GM12878 (cell line): ENCODE data around the gene FADD. TPM values are rescaled to one million over a fixed set of nuclear protein-coding genes. Genes with fewer than 3 reads are reported as not detected.

Experiments used
- ATAC-seq: fragments of 200-7000 bp; cut with Tn5 transposase; 3 replicates; pipeline ENCODE4 v1.9.1; 2020; ENCODE audit warnings: mild to moderate bottlenecking, moderate library complexity
- BruUV-seq: library from RNA; stranded (reverse); fragments of 400-500 nt; replicated peaks from 2 replicates; lab custom pipeline; 2021; lab: Mats Ljungman, UMichigan
- CTCF ChIA-PET: fragments of 300-600 bp; sonication (Branson Sonifier 250); formaldehyde crosslinking; extraction: SDS; loops from one replicate; lab custom pipeline; 2021; ENCODE audit warnings: inconsistent platforms; lab: Yijun Ruan, JAX
- POLR2A ChIA-PET: fragments of 350-600 bp; formaldehyde crosslinking; extraction: SDS; loops from one replicate; lab custom pipeline; 2021; ENCODE audit warnings: inconsistent platforms; lab: Charles Lee
- RAD21 ChIA-PET: fragments of 300-600 bp; sonication (Branson Sonifier 250); formaldehyde crosslinking; loops from one replicate; lab custom pipeline; 2023; ENCODE audit warnings: antibody characterized with exemption; ENCODE audit not compliant: unreplicated experiment; lab: Charles Lee
- SMC1A ChIA-PET: fragments of 300-600 bp; sonication (Branson Sonifier 250); formaldehyde crosslinking; loops from one replicate; lab custom pipeline; 2023; ENCODE audit not compliant: unreplicated experiment, uncharacterized antibody; lab: Charles Lee
- DNase-seq: peaks from one replicate; pipeline ENCODE4 v3.0.0-alpha.2; 2011; ENCODE audit warnings: low read depth, low spot score
- FAIRE-seq: peaks from 3 replicates; lab custom pipeline; 2011; peaks lifted over from hg19 to GRCh38; lab: Jason Lieb, UNC
- H2AFZ ChIP-seq: 2 replicates; pipeline ENCODE4 v1.6.0; 2011; ENCODE audit warnings: low read depth, low read length, control low read depth; ENCODE audit not compliant: control insufficient read depth
- H3K27ac ChIP-seq: 2 replicates; pipeline ENCODE4 v1.5.1; 2011; ENCODE audit warnings: control low read depth; ENCODE audit not compliant: control insufficient read depth, insufficient read depth
- H3K27me3 ChIP-seq, 2 experiments: replicated peaks in 1 of 2; 2 replicates each; pipeline versions ENCODE4 v1.6.0 to v1.6.1; 2011; ENCODE audit warnings: low read length in 1 of 2; ENCODE audit not compliant: control insufficient read depth in 2 of 2, insufficient read depth in 2 of 2
- H3K36me3 ChIP-seq, 2 experiments: 2 replicates each; pipeline ENCODE4 v1.5.1; 2011; ENCODE audit warnings: low read length in 1 of 2; ENCODE audit not compliant: control insufficient read depth in 2 of 2, insufficient read depth in 2 of 2
- H3K4me1 ChIP-seq: 2 replicates; pipeline ENCODE4 v1.6.1; 2011; ENCODE audit warnings: mild to moderate bottlenecking, low read length, moderate library complexity, mixed read lengths; ENCODE audit not compliant: control insufficient read depth, insufficient read depth
- H3K4me2 ChIP-seq: 2 replicates; pipeline ENCODE4 v1.6.0; 2011; ENCODE audit warnings: control low read depth; ENCODE audit not compliant: control insufficient read depth, insufficient read depth
- H3K4me3 ChIP-seq: fragments of 200-600 bp; sonication (generic); 2 replicates; pipeline ENCODE4 v1.5.1; 2016
- H3K79me2 ChIP-seq: 2 replicates; pipeline ENCODE4 v1.6.0; 2011; ENCODE audit warnings: low read length; ENCODE audit not compliant: control insufficient read depth, insufficient read depth
- H3K9ac ChIP-seq: 2 replicates; pipeline ENCODE4 v1.8.0; 2011; ENCODE audit warnings: low read length, control low read depth, mixed read lengths; ENCODE audit not compliant: control insufficient read depth, insufficient read depth
- H3K9me3 ChIP-seq: replicated peaks from 3 replicates; pipeline ENCODE4 v1.5.1; 2011; ENCODE audit warnings: mild to moderate bottlenecking, low read length; ENCODE audit not compliant: control insufficient read depth, insufficient read depth
- H4K20me1 ChIP-seq: 2 replicates; pipeline ENCODE4 v1.6.0; 2011; ENCODE audit not compliant: control insufficient read depth, insufficient read depth
- BRCA1 ChIP-seq: IDR thresholded peaks from 2 replicates; pipeline ENCODE4 v1.6.1; 2011; ENCODE audit warnings: low read depth, low read length, improper control_type of control experiment
- CBFB ChIP-seq: IDR thresholded peaks from 2 replicates; pipeline ENCODE4 v1.6.1; 2016; ENCODE audit warnings: antibody characterized with exemption, low read depth
- CHD2 ChIP-seq: IDR thresholded peaks from 2 replicates; pipeline ENCODE4 v1.6.1; 2011; ENCODE audit warnings: low read depth, low read length, improper control_type of control experiment, borderline replicate concordance
- MEF2B ChIP-seq: fragments of 450-650 bp; IDR thresholded peaks from 2 replicates; pipeline ENCODE4 v1.6.1; 2018; ENCODE audit warnings: mild to moderate bottlenecking, moderate library complexity; ENCODE audit not compliant: partially characterized antibody, poor library complexity, severe bottlenecking
- MTA3 ChIP-seq: IDR thresholded peaks from 2 replicates; pipeline ENCODE4 v1.6.1; 2012; ENCODE audit warnings: low read length, inconsistent platforms, borderline replicate concordance
- WGBS: methylation state at CpG from one replicate; pipeline ENCODE4 v1.1.6; 2016; ENCODE audit warnings: low lambda C conversion rate; ENCODE audit not compliant: insufficient replicate concordance, insufficient coverage; ENCODE audit errors: missing lambda C conversion rate; 5-methylcytosine and 5-hydroxymethylcytosine counted together
- in situ Hi-C: fragments of 300-500 bp; cut with MboI; formaldehyde crosslinking; loops from 9 replicates; pipeline ENCODE4 v1.14.3; 2018; ENCODE audit warnings: mixed read lengths
- intact Hi-C: fragments of 100-400 bp; cut with micrococcal nuclease; formaldehyde crosslinking; loops from one replicate; pipeline ENCODE4 v1.14.2; 2022; ENCODE audit not compliant: unreplicated experiment
- polyA plus RNA-seq, 11 experiments: library from polyadenylated mRNA; depleted of rRNA in 4 of 11; unstranded in 6 of 11; stranded (reverse) in 5 of 11; fragments of >200 nt; fragmentation: Nextera tagmentation in 4 of 11; fragmentation: Illumina TruSeq in 1 of 11; extraction: Ambion mirVana in 4 of 11; extraction: Trizol in 1 of 11; gene quantifications; 1 replicate in 1 of 11; 2 replicates in 10 of 11; pipeline versions ENCODE4 v1.2.1 to v1.2.3, GENCODE V29; 2011 to 2016; ENCODE audit warnings: inconsistent platforms in 2 of 11, missing spikeins in 2 of 11, low read depth in 1 of 11
- total RNA-seq, 4 experiments: library from RNA; depleted of rRNA in 3 of 4; stranded (reverse); fragments of >200 nt in 3 of 4; fragmentation: Illumina TruSeq in 1 of 4; extraction: Trizol in 1 of 4; gene quantifications; 2 replicates each; pipeline versions ENCODE4 v1.2.1 to v1.2.3, GENCODE V29; 2013 to 2021

Gene FADD
- total and polyA plus RNA-seq, 10 of the 15 experiments (the other 5 are each of a cell fraction or from before 2014, with no cell fraction given): 0.32 to 38.7 (median 21.8) TPM

GRCh38 chr11:70205049-70205725, 2.1 kb downstream of the FADD start:
- intact Hi-C loops: loop anchor here (10.0 kb wide), 1 partner anchor 120 kb away; no protein-coding TSS in a partner anchor
- Histone ChIP-seq H3K9me3 (no peaks in the 10 kb centered on the region), H3K36me3 (peaks cover 7 to 13% of the 10 kb centered on the region in 2 experiments), H2AFZ (no peak overlapping the region), H4K20me1 (peaks cover 6% of the 10 kb centered on the region; the same call in 1 of the 2 replicates), H3K4me3 (peak overlapping the region; percentile 82), H3K27ac (no peak overlapping the region), H3K4me1 (peaks cover 12% of the 10 kb centered on the region), H3K4me2 (peak overlapping the region; percentile 96), H3K9ac (no peak overlapping the region), H3K27me3 (no peaks in the 10 kb centered on the region), H3K79me2 (peaks cover 27% of the 10 kb centered on the region)
- WGBS: 82% methylated on average over 12 of the region's 12 CpGs
- TF ChIP-seq CBFB: no peak
- TF ChIP-seq CHD2: no peak
- no peak for TF ChIP-seq MEF2B
- FAIRE-seq (no peak), DNase-seq (no peak), ATAC-seq (no peak)
- in situ Hi-C loops: no loop called here
- SMC1A ChIA-PET: interaction anchor here (1.0 kb wide), 1 partner anchor 9 kb away, joined by 3 read pairs; no protein-coding TSS in a partner anchor
- POLR2A ChIA-PET: interaction anchor here (0.5 kb wide), 1 partner anchor 181 kb away, joined by 4 read pairs; no protein-coding TSS in a partner anchor
- BruUV-seq: no TSS peak
- CTCF ChIA-PET: interaction anchor here (1.2 to 2.1 kb wide), 4 partner anchors 9 to 290 kb away, joined by 4 to 8 read pairs (median 6); no protein-coding TSS in a partner anchor
- RAD21 ChIA-PET: interaction anchor here (1.0 kb wide), 1 partner anchor 9 kb away, joined by 3 read pairs; no protein-coding TSS in a partner anchor

DNA sequence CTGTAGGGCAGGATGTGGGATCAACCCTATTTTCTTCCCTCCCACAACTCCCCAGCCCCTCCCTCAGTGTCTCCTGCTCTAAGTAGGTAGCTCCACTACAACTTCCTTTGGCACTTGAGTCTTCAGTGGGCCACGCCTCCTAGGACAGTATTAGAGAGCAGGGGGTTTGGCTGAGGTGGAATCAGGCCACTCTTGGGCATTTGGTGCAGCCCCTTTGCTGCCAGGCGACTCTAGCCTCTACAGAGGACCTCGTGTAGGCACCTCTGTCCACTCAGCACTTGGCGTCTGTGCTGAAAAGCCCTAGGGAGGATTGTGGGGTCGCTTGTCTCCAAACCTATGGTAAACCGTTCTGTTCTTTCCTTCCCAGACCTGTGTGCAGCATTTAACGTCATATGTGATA, 2.7 kb downstream of the FADD start:
- ChIA-PET RAD21 (no interaction called here), POLR2A (no interaction called here), SMC1A (no interaction called here), CTCF (interaction anchor here (1.6 to 2.1 kb wide), 2 partner anchors 9 to 60 kb away, joined by 6 to 8 read pairs; no protein-coding TSS in a partner anchor)
- H3K4me1 ChIP-seq: peaks cover 12% of the 10 kb centered on the region
- peak overlapping the region; percentile 12; the same call in 1 of the 2 replicates for H3K4me2 ChIP-seq
- H3K9ac ChIP-seq: no peak overlapping the region
- no TSS peak for BruUV-seq
- TF ChIP-seq MTA3 (peak; percentile 18; the same call in 1 of the 2 replicates), BRCA1 (no peak)
- H3K27ac ChIP-seq: no peak overlapping the region
- no peaks in the 10 kb centered on the region for H3K9me3 ChIP-seq
- no peak overlapping the region for H3K4me3 ChIP-seq
- intact Hi-C loops (loop anchor here (10.0 kb wide), 1 partner anchor 119 kb away; no protein-coding TSS in a partner anchor), in situ Hi-C loops (no loop called here)
- 81% methylated on average over 7 of the region's 7 CpGs for WGBS
- peaks cover 27% of the 10 kb centered on the region for H3K79me2 ChIP-seq
- H3K36me3 ChIP-seq: peaks cover 7 to 13% of the 10 kb centered on the region in 2 experiments
- H3K27me3 ChIP-seq: no peaks in the 10 kb centered on the region
- no peak for DNase-seq
- no peak overlapping the region for H2AFZ ChIP-seq
- H4K20me1 ChIP-seq: peaks cover 6% of the 10 kb centered on the region; the same call in 1 of the 2 replicates
- FAIRE-seq: no peak
- ATAC-seq: no peak
